DOHH2 (cell line): ENCODE data around the gene MBIP.

Experiments
- H3F3A ChIP-seq: fragments of 200-600 bp; sonication (generic), shearing (Covaris generic); 2 replicates; pipeline ENCODE4 v1.6.0; 2016; ENCODE audit warnings: antibody characterized with exemption, mild to moderate bottlenecking; ENCODE audit not compliant: control insufficient read depth, insufficient read depth
- H3K27ac ChIP-seq: fragments of 200-600 bp; sonication (generic); 2 replicates; pipeline ENCODE4 v1.5.1; 2014; ENCODE audit warnings: low read depth, mild to moderate bottlenecking, low read length, moderate library complexity
- H3K27me3 ChIP-seq: fragments of 200-600 bp; sonication (generic); 2 replicates; pipeline ENCODE4 v1.6.1; 2014; ENCODE audit warnings: mild to moderate bottlenecking, low read length, mixed read lengths; ENCODE audit not compliant: control insufficient read depth
- H3K36me3 ChIP-seq: fragments of 200-600 bp; sonication (generic); 2 replicates; pipeline ENCODE4 v1.6.1; 2014; ENCODE audit warnings: mild to moderate bottlenecking, low read length, moderate library complexity, mixed read lengths; ENCODE audit not compliant: control insufficient read depth
- H3K4me1 ChIP-seq: fragments of 200-600 bp; sonication (generic); 2 replicates; pipeline ENCODE4 v1.6.1; 2014; ENCODE audit warnings: mild to moderate bottlenecking, low read length, mixed read lengths; ENCODE audit not compliant: control insufficient read depth
- H3K4me2 ChIP-seq: fragments of 200-600 bp; sonication (generic); 2 replicates; pipeline ENCODE4 v1.6.0; 2014; ENCODE audit warnings: mild to moderate bottlenecking, low read length, moderate library complexity
- H3K4me3 ChIP-seq: fragments of 200-600 bp; sonication (generic); 2 replicates; pipeline ENCODE4 v1.5.1; 2014; ENCODE audit warnings: mild to moderate bottlenecking, low read length, mixed read lengths
- H3K79me2 ChIP-seq: fragments of 200-600 bp; sonication (generic); 2 replicates; pipeline ENCODE4 v1.6.1; 2014; ENCODE audit warnings: mild to moderate bottlenecking, low read length, mixed read lengths; ENCODE audit not compliant: control insufficient read depth
- H3K9me2 ChIP-seq: fragments of 200-600 bp; sonication (generic); replicated peaks from 2 replicates; pipeline ENCODE4 v1.6.1; 2014; ENCODE audit warnings: mild to moderate bottlenecking, low read length, mixed read lengths; ENCODE audit not compliant: control insufficient read depth
- H3K9me3 ChIP-seq: fragments of 200-600 bp; sonication (generic); 2 replicates; pipeline ENCODE4 v1.6.1; 2014; ENCODE audit warnings: antibody characterized with exemption, low read length, mixed read lengths; ENCODE audit not compliant: control insufficient read depth, insufficient read depth
- H4K20me1 ChIP-seq: fragments of 200-600 bp; sonication (generic); 2 replicates; pipeline ENCODE4 v1.6.0; 2014; ENCODE audit warnings: low read depth, mild to moderate bottlenecking, antibody characterized with exemption, low read length, moderate library complexity; ENCODE audit not compliant: control insufficient read depth, insufficient read depth
- CTCF ChIP-seq: fragments of 200-600 bp; sonication (generic); IDR thresholded peaks from one replicate; pipeline ENCODE4 v1.5.1; 2014; ENCODE audit warnings: antibody characterized with exemption, mild to moderate bottlenecking, low read depth, low read length; ENCODE audit not compliant: poor library complexity, severe bottlenecking
- EZH2phosphoT487 ChIP-seq: fragments of 200-600 bp; sonication (generic); IDR thresholded peaks from 2 replicates; pipeline ENCODE4 v1.6.1; 2017; ENCODE audit warnings: borderline replicate concordance, mild to moderate bottlenecking, antibody characterized with exemption, low read length, moderate library complexity, mixed read lengths

MBIP gene

GRCh38 chr14:36264107-36264506, 56.3 kb downstream of the MBIP start:
- no peaks in the 10 kb centered on the region for H3K4me1 ChIP-seq
- H3K27ac ChIP-seq: no peak overlapping the region
- no peaks in the 10 kb centered on the region for H3K9me3 ChIP-seq
- no peaks in the 10 kb centered on the region for H3K36me3 ChIP-seq
- no peaks in the 10 kb centered on the region for H3F3A ChIP-seq
- H4K20me1 ChIP-seq: no peaks in the 10 kb centered on the region
- no peaks in the 10 kb centered on the region for H3K79me2 ChIP-seq
- H3K27me3 ChIP-seq: peaks cover 2% of the 10 kb centered on the region; the same call in 1 of the 2 replicates
- H3K9me2 ChIP-seq: no peaks in the 10 kb centered on the region
- no peak overlapping the region for H3K4me2 ChIP-seq
- TF ChIP-seq CTCF (no peak), EZH2phosphoT487 (no peak)
- H3K4me3 ChIP-seq: no peak overlapping the region

GRCh38 chr14:36260970-36261640, 59.3 kb downstream of the MBIP start:
- Histone ChIP-seq H3K27me3 (peaks cover 5% of the 10 kb centered on the region; the same call in 1 of the 2 replicates), H3K9me2 (no peaks in the 10 kb centered on the region), H3K27ac (no peak overlapping the region), H4K20me1 (no peaks in the 10 kb centered on the region), H3K9me3 (no peaks in the 10 kb centered on the region), H3K4me3 (no peak overlapping the region), H3K4me2 (no peak overlapping the region), H3K79me2 (no peaks in the 10 kb centered on the region), H3K36me3 (no peaks in the 10 kb centered on the region), H3F3A (no peaks in the 10 kb centered on the region), H3K4me1 (no peaks in the 10 kb centered on the region)
- TF ChIP-seq EZH2phosphoT487 (no peak), CTCF (no peak)

- no peaks in the 10 kb centered on the region for H3K9me3 ChIP-seq
- H3K27ac ChIP-seq: no peak overlapping the region
- H3F3A ChIP-seq: no peaks in the 10 kb centered on the region
- H3K4me1 ChIP-seq: no peaks in the 10 kb centered on the region
- TF ChIP-seq CTCF (no peak), EZH2phosphoT487 (no peak)
- H4K20me1 ChIP-seq: no peaks in the 10 kb centered on the region
- H3K4me2 ChIP-seq: no peak overlapping the region
- H3K9me2 ChIP-seq: no peaks in the 10 kb centered on the region
- no peak overlapping the region for H3K4me3 ChIP-seq
- no peaks in the 10 kb centered on the region for H3K79me2 ChIP-seq
- peaks cover 5% of the 10 kb centered on the region; the same call in 1 of the 2 replicates for H3K27me3 ChIP-seq
- H3K36me3 ChIP-seq: no peaks in the 10 kb centered on the region
These were observed 62.2 kb downstream of the MBIP start for GRCh38 chr14:36258241-36258640.
